Posterior vena cava (tissue), 2 donors: Measurements from ENCODE around the gene RASD1. TPM values are rescaled to one million over a fixed set of nuclear protein-coding genes. Genes with fewer than 3 reads are reported as not detected.

Experiments
- DNase-seq: peaks from one replicate; pipeline ENCODE4 v3.0.0-alpha.2; 2020; ENCODE audit warnings: low spot score
- intact Hi-C, 2 donors: fragments of 100-400 bp; cut with DNase I; formaldehyde crosslinking; loops; one replicate each; pipeline versions ENCODE4 v1.14.1 to v1.14.2; 2022 to 2023
- total RNA-seq, 2 donors: library from RNA; stranded (reverse); fragmentation: NEBNext Ultra II Directional; extraction: Animal tissue kit (Norgen Biotek cat#: 25700); gene quantifications; one replicate each; pipeline ENCODE4 v1.2.1, GENCODE V29; 2021
- donor health status: DM: yes; HTN: yes; CAD: no.
- donor health status: DM: yes; HTN: yes; CAD: no.

RASD1 gene
- total RNA-seq, 2 donors from 2014 or later, result 7.4 to 40.3 TPM

DNA sequence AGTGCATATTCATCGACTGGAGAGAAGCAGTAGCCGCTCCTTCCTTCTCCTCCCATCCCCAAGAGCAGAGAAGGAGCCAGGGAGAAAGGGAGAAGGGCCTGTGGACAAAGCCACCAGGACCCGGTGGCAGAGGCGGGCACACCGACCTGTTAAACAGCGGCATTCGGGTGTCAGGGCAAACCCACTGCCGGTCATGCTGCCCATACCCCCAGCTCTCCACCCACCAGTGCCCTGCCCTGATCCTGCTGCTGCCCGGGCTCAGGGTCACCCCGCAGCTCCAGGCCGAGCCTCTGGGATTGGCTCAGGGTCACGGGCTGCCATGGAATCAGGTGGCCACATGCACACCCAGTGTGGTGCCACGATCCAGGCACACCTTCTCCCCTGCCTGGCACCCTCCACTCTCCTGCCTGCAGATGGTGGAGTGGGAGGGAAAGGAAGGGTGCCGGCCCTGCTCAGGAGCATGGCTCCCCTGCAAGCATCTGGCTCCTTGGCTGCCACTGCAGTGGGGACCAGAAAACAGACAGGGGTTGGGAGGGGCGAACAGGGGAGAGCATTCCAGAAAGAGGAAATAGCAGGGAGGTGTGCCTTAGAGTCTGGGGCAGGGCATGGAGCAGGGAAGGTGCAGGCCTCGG, 18.3 kb upstream of the RASD1 start:
- DNase-seq, result peak; percentile 77
- intact Hi-C loops, result no loop called here

GRCh38 chr17:17513626-17514025, 17.4 kb upstream of the RASD1 start:
- intact Hi-C loops, result no loop called here
- DNase-seq, result peak; percentile 42

DNA sequence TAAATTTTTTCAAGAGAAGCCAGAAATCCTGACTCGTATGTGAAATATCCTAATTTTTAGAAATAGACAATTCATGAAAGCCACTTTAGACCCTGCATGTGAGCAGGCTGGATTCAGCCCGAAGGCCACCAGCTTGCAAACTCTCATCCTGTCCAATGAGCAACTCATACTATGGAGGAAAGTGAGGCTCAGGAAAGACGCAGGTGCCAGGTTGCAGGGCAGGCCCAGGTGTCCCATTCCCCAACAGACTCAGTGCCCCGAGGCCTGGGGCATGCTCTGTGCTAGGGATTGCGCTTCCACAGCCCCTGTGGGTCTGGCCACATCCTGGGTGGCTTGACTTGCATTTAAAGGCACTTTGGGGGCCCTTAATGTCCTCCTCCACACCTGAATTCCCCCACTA, 16.7 kb upstream of the RASD1 start:
- peak; percentile 66 for DNase-seq
- intact Hi-C loops, result no loop called here

GRCh38 chr17:17511881-17512858, 16.0 kb upstream of the RASD1 start:
- peak; percentile 80 for DNase-seq
- intact Hi-C loops, result no loop called here

DNA sequence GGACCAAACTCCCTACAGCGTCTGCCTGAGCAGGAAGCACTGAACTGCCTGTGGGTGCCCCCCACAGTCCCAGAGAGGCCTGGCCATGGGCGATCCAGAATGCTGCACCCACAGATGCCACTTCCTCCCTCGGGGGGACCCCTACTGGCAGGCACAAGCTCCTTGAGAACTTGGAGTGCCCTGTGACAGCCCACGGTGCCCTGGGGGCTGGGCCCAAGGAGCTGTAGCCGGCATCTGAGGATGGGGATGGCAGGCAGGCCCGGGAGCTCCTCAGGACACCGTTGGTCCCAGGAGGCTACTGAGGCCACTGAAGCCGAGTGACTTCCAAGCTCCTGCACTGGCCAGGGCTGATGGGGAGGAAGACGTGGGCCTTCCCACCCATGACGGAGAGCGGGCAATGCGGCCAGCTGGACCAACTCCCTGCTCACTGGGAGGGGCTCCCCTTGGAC, 15.1 kb upstream of the RASD1 start:
- intact Hi-C loops, result no loop called here
- peak; percentile 81 for DNase-seq

GRCh38 chr17:17510456-17511292, 14.5 kb upstream of the RASD1 start:
- DNase-seq, result peak; percentile 65
- intact Hi-C loops, result no loop called here

GRCh38 chr17:17509601-17510425, 13.6 kb upstream of the RASD1 start:
- DNase-seq, result peak; percentile 67
- intact Hi-C loops, result no loop called here

DNA sequence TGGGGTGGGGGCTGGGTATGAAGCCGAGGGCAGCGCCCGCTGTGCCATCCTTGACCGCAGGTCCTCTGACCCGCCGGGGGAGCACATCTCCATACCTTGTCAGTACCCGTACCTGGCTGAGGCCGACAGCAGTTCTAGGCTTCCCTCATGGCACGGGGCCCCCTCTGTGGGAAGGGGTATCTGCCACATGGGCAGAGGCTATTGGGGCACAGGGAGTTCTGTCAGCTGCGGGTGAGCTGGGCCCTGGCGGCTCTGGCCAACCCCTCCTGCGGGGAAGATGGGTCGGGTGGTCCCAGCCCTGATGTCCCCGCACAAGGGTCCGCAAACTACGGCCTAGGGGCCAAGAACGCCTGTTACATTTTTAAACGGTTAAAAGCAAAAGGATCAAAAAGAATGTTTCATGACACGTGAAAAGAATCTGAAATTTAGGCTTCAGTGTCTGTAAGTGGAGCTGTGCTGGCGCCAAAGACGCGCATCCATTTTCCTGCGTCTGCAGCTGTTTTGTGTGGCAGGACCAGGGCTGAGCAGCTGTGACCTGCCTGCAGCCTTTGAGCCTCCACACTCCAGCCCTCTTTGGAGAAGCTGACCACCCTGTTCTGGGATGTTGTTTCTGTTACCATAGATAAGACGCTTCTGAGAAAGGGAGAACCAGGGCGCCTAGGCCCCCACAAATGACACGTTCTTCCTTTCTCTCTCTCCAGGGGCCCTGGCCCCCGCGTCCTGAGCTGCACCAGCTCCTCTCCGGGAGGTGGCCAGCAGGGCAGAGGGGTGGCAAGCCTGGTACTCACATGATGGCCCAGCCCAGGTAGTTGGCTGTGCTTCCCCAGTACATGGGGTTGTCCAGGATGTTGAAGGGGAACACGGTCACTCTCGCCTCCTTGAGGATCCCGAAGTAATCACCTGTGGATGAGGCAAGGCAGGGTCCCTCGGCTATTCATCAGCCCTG, 12.7 kb upstream of the RASD1 start:
- intact Hi-C loops, result no loop called here
- peak; percentile 76 for DNase-seq

GRCh38 chr17:17508019-17508535, 11.9 kb upstream of the RASD1 start:
- intact Hi-C loops, result no loop called here
- DNase-seq, result peak; percentile 36

GRCh38 chr17:17507465-17508011, 11.3 kb upstream of the RASD1 start:
- peak; percentile 66 for DNase-seq
- intact Hi-C loops, result no loop called here

DNA sequence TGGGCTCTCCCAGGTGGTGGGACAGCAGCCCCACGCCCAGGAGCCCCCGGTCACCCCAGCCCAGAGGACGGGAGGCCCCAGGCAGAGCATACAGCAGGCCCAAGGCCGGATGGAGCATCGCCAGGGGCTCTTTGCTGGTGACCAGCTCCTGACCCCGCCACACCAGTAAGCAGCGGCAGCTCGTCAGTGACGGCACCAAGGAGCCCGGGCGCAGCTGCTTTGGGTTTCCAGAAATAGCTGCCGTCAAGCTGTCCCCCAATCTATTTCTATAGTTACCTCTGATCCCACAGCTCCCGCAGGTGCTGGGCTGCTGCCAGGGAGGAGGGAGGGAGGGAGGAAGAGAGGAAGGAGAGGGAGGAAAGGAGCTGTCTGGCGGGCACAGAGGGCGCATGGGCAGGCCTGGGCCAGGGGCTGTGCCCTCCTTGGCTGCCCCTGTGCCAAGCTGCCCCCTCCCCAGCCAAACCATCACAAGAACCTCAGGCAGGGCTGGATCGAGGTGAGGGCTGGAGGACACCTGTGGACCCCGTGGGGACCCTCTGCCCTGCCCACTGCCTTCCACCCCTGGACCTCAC, 10.8 kb upstream of the RASD1 start:
- DNase-seq, result peak; percentile 85
- intact Hi-C loops, result no loop called here

GRCh38 chr17:17506181-17506741, 10.1 kb upstream of the RASD1 start:
- DNase-seq, result peak; percentile 81
- intact Hi-C loops, result no loop called here

GRCh38 chr17:17505610-17506171, 9.5 kb upstream of the RASD1 start:
- no peak for DNase-seq
- intact Hi-C loops, result no loop called here

GRCh38 chr17:17505151-17505550, 9.0 kb upstream of the RASD1 start:
- no peak for DNase-seq
- intact Hi-C loops, result no loop called here

GRCh38 chr17:17504341-17505140, 8.3 kb upstream of the RASD1 start:
- intact Hi-C loops, result no loop called here

More at GRCh38 chr17:17504341-17505140, 8.3 kb upstream of the RASD1 start:
- DNase-seq, result no peak
